COLO829 (cell line): ENCODE results near the gene FBLN1.
"Not testable (repeated sequence)": the region's sequence is repeated elsewhere in the genome, so short reads cannot be mapped to it uniquely, and the experiment has no call there.

ENCODE experiments used
- DNase-seq: peaks from one replicate; pipeline ENCODE4 v3.0.0; 2012; ENCODE audit warnings: low spot score

Gene FBLN1

DNA sequence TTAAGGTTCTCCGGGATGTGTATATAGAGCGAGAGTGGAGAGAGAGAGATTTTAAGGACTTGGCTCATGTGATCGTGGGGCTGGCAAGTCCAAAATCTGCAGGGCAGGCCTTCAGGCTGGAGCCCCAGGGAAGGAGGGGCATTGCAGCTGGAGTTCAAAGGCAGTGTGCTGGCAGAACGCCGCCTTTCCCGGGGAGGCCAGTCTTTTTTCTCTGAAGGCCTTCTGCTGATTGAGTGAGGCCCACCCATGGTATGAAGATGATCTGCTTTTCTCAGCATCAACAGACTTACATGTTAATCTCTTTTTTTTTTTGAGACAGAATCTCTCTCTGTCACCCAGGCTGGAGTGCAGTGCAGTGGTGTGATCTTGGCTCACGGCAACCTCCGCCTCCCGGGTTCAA is 25.4 kb downstream of the FBLN1 start:
- DNase-seq = no peak

DNA sequence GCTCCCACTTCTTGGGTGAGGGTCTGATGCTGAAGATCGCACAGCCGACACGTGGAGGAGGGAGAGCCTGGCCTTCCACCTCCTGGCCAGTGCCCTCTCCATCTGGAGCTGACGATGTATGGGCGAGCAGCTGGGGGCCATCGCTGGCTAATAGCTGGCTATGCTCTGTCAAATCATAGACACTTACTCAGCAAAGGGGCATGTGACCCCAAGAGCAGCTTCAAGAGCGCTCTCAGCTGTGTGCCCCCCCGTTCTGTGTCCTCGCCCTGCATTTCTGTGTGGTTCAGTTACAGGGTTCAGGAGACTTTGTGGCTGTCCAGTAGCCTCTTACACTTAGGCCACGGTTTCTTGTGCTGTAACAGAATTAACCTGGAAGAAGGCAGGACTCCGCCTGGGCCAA is 26.4 kb downstream of the FBLN1 start:
- no peak for DNase-seq

DNA sequence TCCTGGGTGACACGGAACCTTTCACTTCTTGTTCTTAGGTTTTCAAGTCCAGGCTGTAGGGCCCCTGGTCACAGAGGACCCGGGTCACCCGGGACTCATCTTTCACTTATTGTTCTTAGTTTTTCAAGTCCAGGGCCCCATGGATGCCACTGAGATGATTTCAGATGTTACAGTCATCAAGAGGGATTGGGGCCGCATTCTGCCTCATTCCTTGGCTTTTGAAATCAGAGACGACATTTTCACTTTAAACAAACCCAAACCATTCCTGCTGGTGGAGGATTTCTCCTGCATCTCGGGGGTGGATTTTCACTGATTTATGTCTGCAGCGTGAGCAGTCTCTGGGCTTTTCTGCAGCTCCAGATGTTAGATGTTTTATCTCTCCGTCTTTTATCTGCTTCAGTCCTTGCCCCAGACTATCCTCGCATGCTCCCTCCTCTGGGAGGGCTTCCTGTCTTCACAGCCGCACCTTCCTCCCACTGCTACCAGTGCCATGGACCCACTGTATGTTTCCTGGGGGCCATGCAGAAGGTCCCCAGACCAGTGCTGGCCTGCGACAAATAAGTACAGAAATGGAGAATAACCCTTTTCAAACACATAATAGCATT is 27.4 kb downstream of the FBLN1 start:
- no peak for DNase-seq

DNA sequence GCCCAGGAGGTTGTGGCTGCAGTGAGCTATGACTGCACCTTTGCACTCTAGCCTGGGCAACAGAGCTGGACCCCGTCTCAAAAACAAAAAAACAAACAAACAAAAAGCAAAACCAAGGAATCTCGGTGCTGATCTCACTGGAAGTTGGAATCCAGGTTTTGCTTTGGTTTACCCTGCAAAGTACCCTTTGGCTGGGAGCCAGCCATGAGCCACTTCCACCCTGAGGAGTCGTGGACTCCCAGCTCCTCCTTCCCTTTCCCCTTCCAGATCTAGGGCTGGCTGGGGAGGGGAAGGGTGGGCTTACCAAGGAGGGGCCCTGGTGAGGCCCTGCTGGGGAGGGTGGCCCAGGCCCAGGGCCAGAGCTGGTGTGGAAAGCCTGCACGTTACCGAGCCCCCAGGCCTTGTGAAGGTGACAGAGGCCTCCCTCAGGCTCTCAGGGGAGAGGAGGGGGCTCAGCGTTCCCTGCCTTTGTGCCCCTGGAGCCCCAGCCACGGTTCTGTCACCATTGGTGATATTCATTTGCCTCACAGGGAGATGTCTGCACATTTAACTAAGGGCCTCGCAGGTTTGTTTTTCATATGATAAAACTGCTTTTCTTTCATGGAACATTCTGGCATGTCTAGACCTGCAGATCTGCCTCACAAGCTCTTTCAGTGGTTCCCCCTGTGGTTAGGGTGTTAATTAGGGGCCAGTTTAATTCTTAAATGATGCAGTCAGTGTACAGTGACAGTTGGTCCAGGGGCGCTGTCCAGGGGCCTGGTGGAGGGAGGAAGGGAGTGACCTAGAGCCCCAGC is 29.0 kb downstream of the FBLN1 start:
- no peak for DNase-seq

DNA sequence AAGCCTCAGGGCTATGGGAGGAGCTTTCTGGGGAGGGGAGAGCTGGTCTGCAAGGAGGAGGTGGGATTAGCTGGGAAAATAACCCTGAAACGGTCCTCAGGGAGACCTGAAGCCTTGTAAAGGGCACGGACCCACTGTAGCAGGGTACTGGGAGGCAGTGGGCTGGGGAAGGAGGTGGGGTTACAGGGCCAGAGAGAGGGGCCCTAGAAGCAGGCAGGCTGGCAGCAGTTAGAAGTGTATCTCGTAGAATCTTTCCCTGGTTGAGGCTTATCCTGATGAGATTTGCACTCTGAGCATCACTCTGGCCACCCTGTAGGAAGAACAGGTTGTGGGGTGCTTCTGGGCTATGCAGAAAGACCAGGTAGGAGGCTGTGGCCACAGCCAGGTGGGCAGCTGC is 29.6 kb downstream of the FBLN1 start:
- DNase-seq = no peak

DNA sequence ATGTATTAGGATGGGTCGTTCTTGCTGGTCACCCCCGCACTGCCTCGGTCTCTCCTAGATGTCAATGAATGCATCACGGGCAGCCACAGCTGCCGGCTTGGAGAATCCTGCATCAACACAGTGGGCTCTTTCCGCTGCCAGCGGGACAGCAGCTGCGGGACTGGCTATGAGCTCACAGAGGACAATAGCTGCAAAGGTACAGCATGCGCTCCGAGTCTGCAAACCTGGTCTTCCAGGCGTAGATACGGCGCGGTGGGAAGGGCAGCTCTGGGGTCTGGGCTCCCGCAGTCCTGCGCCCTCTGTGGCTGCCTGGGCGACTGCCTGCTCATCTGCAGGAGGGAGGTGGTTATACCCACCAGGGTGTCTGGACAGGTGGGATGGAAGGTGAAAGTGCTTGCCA is 31.0 kb downstream of the FBLN1 start:
- no peak for DNase-seq

DNA sequence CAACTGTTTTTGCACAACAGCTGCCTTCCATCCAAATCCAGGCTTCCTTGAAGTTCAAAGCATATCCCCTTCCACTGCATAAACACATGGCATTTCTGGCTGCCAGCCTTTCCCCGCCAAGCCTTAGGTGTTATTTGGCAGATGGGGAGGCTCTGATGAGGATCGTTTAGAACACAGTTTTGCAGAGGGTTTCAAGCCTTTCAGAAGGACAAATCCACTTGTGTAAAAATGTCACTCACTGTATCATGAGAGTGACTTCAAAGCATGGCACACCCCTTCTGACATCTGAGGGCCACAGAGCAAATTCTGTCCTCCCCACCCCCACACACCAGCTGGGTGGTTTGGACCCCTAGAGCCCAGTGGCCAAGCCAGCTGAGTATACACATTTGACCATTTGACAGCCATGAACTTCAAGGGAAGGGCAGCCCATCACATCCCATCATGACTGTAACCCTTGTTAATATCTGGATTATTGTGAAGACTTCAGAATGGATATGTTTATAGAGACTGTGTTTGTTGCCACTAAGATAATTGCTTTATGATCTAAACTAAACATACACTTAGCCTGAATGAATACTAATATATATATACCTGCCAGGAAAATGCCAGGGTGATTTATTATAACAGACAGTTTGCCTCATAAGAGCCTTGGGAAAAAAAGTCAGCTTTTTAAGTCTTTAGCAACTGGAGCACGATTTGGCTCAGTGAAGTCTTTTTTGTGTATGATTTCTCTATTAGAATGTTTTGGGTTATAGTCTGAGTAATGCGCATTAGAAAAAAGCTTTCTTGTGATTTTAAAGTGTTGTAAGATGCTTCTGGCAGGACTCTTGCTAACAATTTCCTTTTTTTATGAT is 31.9 kb downstream of the FBLN1 start:
- no peak for DNase-seq

DNA sequence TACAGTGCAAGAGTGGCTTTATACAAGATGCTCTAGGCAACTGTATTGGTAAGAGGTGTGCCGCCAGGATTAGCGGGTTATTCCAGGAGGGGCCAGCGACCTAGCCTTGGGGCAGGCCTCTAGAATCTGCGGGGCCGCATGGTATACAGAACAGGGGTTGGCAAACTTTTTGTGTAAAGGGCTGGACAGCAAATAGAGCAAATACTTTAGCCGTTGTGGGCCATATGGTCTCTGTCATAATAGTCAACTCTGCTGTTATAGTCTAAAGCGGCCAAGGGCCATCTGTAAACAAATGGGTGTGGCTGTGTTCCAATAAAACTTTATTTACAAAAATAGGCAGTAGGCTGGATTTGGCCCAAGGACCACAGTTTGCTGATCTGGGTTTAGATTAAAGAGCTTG is 32.6 kb downstream of the FBLN1 start:
- no peak for DNase-seq

DNA sequence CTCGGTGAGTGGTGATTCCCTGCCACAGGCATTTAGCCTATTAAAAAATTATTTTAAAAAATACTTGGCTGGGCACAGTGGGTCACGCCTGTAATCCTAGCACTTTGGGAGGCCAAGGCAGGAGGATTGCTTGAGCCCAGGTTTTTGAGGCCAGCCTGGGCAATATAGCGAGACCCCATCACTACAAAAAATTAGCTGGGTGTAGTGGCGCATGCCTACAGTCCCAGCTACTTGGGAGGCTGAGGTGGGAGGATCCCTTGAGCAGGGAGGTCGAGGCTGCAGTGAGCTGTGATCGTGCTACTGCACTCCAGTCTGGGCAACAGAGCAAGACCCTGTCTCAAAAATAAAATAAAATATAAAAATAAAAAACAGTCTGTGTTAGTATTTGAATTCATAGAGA is 33.2 kb downstream of the FBLN1 start:
- not testable (repeated sequence) for DNase-seq

DNA sequence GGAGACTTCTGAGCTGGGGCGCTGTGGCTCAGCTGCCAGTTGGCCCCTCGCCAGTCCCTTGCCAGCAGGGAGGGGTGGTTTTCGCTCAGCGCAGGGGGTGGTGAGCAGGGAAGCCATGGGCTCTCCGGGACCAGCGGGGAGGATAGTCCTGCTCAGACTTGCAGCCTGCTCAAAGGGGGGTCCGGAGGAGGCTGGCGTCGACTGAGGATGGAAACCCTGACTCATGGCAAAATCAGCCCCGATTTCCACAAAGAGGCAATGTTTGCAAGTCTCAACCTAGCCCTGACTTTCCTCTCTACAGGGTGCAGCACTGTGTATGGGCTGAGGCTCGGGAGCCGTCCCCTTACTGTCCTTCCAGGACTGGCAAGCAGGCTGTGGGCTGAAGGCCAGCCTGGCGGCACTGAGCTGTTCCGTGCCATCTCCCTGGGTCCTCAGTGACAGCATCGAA is 35.1 kb downstream of the FBLN1 start:
- DNase-seq = no peak

DNA sequence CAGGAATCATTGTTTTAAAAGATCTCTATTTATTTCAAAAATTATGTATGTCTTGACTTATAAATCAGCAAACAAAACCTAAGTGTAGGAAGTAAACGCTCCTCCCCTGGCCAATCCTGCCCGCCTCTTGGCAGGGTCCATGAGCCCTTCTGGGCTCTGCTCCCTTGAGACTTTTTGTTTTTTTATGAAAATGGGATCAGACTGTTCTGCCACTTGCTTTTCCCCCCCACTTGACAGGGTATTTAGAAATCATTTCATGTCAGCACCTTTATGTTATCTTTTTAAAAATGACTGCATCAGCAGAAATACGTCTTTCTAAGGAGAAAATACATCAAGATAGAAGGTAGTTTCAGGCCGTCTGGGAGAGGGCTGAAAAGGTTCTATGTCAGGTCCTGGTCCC is 35.6 kb downstream of the FBLN1 start:
- no peak for DNase-seq

DNA sequence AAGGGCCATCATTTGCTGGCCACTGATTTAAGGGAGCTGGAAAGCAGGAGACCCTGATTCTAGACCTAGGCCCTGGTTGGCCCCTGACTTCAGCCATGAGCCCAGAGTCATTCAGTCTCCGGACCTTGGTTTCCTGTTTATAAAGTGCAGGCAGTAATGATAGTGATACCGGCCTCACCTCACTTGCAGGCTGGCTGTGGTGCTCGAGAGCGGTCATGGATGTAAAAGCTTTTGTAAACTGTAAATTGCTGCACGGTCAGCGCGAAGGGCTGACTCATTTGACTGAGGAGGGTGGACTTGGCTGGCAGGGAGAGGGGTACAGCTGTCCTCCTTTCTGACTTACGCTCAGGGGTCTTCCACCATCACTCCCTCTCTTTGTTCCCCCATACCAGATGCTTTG is 37.4 kb downstream of the FBLN1 start:
- DNase-seq = no peak

DNA sequence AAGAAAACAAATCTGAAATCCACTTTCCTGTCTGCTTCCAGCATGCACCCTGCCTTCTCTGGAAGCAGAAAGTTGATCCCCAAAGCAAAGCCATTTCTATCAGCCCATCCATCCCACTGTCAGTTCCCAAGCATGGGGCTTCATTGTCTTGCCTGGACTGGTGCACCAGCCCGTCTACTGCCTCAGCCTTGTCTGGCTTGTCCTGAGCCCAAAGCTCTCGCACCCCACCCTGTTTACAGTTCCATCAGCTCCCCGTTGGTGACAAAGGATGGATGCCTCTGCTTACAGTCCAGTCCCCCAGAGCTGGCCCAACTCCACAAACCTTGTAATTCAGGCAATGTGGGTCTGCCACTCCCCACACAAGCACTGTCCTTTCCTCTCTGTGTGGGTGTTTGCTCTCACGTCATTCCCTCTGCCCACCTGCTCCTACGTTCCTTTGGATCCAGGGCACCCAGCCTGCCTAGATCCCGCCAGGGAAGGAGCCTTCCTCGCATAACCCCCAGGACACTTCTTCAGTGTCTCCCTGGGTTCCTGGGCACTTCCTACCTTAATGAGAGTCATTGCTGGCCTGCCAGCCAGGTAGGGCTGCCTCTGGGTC is 38.8 kb downstream of the FBLN1 start:
- no peak for DNase-seq

DNA sequence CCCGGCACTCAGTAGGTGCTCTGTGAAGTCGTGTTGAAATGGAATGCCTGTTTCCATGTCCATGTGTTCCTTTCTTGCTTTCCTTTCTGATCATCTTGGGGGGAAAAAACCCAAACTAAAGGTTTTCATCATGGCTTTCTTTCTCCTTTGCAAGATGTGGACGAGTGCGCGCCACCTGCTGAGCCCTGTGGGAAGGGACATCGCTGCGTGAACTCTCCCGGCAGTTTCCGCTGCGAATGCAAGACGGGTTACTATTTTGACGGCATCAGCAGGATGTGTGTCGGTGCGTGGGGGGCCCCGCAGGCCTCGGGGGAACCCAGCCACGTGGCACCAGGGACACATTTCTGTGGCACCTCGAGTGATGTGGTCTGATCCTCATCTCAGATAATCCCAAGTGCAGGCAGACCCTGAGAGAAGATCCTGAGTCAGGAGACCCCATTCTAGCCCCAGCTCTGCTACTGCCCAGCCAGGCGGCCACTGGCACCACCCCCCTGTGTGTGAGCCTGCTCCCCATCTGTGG is 39.4 kb downstream of the FBLN1 start:
- no peak for DNase-seq

DNA sequence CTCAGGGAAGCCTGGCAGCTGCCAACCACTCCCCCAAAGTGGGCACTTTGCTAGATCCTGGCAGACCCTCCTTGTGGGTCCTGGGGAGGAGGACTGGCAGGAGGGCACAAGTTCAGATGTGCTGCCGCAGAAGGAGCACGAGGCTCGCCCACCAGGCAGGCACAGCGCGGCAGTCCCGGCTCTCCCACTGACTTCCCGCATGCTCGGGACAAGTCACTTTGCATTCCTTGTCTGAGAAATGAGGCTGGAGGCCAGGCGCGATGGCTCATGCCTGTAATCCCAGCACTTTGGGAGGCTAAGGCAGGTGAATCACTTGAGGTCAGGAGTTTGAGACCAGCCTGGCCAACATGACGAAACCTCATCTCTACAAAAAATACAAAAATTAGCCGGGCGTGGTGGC is 40.1 kb downstream of the FBLN1 start:
- not testable (repeated sequence) for DNase-seq

DNA sequence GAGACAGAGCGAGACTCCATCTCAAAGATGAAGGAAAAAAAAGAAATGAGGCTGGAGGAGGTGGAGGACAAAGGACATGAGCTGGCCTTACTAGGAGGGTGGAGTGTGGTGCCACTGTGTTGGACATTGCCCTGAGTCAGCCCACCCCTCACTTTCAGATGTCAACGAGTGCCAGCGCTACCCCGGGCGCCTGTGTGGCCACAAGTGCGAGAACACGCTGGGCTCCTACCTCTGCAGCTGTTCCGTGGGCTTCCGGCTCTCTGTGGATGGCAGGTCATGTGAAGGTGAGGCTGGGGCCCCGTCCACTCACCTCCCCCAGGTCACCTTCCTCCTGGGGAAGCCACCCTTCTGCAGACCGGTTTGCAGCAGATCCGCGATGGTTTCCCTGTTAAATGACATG is 40.6 kb downstream of the FBLN1 start:
- no peak for DNase-seq

DNA sequence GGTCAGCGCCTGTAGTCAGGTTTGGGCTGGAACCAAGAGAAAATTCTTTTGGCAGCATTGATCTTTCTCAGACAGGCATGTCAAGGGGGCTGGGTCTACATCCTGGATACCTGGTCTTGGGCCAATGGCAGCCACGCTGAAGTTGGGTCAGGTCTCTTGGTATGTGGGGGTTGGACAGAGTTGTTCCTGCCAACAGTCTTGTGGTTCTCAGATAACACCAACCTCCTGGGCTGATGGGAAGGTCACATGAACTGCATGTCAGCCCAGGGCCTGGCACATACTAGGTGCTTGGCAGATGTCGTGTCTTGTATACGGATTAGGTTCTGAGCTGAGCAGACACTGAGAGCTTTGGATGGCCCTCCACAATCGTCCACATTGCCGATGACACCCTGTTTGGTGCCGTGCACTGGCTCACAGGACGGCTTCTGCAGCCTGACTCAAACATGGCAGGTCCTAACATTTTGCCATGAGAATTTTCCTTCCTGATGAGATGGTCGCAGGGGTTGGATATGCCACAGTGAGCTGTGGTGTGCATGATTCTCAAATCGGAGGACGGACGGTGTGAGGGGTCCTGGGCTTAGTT is 42.0 kb downstream of the FBLN1 start:
- DNase-seq = no peak

DNA sequence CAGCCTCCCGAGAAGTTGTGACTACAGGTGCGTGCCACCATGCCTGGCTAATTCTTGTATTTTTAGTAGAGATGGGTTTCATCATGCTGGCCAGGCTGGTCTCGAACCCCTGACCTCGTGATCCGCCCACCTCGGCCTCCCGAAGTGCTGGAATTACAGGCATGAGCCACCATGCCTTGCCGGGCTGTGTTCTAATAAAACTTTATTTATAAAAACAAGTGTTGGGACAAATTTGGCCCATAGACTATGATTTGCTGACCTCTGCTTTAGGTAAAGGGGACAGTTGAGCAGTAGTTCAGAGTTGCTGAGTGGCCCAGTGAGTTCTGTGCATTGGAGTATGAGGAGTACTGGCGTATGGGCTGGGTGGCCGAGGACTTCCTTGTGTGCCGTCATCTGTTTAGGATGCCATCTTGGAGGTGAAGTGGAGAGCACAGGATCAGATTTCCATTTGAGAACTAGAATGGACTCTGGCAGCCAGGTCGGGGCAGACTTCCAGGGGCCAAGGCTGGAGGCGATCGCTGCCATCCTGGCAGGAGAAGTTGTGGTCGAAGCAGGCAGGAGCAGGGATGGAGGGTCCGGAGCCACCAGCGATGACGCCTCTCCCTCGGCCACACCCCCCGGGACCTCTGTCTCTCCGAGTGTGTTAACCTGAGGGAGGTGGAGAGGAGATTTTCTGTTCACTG is 43.8 kb downstream of the FBLN1 start:
- DNase-seq = no peak

DNA sequence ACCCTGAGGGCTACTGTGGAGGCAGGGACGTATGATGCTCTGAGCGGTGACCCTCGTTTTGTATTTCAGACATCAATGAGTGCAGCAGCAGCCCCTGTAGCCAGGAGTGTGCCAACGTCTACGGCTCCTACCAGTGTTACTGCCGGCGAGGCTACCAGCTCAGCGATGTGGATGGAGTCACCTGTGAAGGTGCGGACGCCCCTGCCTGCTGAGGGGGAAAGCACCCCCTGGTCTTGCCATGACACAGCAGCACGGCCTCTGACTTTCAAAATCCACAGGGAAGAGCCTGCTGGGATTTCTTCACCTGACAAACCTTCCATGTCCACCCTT is 44.3 kb downstream of the FBLN1 start:
- no peak for DNase-seq

DNA sequence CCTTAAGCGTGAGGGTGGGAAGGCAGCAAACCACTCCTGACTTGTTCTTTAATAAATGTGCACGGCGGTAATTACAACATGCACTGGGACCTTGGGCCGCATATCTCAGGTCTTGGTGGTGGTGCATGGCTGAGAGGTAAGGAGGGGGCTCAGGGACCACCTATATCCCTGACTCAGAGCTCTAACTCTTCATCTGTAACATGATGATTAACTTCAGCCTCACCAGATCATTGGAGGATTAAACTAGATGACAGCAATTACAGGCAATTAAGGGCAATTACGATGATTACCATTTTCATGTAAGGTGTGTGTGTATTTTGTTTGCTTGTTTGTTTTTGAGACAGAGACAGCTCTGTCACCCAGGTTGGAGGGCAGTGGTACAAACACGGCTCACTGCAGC is 45.0 kb downstream of the FBLN1 start:
- DNase-seq = no peak

DNA sequence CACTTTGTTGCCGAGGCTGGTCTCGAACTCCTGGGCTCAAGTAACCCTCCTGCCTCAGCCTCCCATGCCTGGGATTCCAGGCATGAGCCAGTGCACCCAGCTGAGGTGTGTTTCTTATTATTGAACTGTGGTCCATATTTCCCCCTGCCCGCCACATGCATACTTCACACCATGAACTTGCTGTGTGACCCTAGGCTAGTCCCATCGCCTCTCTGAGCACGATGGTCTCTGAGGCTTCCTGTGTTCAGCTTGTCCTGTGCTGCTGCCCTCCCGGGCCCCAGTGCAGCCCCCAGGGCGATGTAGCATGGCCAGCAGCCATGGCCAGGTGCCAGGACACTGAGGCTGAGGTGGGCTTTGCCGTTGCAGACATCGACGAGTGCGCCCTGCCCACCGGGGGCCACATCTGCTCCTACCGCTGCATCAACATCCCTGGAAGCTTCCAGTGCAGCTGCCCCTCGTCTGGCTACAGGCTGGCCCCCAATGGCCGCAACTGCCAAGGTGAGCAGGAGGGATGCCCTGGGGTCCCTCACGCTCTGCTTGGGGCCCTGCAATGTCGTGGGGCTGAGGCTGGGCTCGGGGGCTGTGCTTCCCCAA is 45.7 kb downstream of the FBLN1 start:
- no peak for DNase-seq
